Spleen (tissue), 11 donors: ENCODE results near the gene TJP1. TPM values are rescaled to one million over a fixed set of nuclear protein-coding genes. Genes with fewer than 3 reads are reported as not detected.
"Not testable (repeated sequence)": the region's sequence is repeated elsewhere in the genome, so short reads cannot be mapped to it uniquely, and the experiment has no call there.

Source experiments
- DNase-seq: peaks from one replicate; pipeline ENCODE4 v3.0.0-alpha.2; 2020
- H3K27ac ChIP-seq, 8 donors: fragments of 200-600 bp; sonication (generic) in 7 of 8; 1 replicate in 4 of 8; 2 replicates in 4 of 8; pipeline versions ENCODE4 v1.5.0 to v1.8.0; 2016 to 2021; ENCODE audit warnings: inconsistent platforms in 4 of 8, mild to moderate bottlenecking in 4 of 8, moderate library complexity in 1 of 8
- H3K27me3 ChIP-seq, 7 donors: fragments of 200-600 bp; sonication (generic) in 6 of 7; replicated peaks in 1 of 7; 1 replicate in 4 of 7; 2 replicates in 3 of 7; pipeline versions ENCODE4 v1.5.0 to v1.8.0; 2016 to 2021; ENCODE audit warnings: inconsistent platforms in 3 of 7, mild to moderate bottlenecking in 1 of 7
- H3K36me3 ChIP-seq, 6 donors: fragments of 200-600 bp; sonication (generic) in 5 of 6; 1 replicate in 4 of 6; 2 replicates in 2 of 6; pipeline versions ENCODE4 v1.5.0 to v1.8.0; 2016 to 2021; ENCODE audit warnings: inconsistent platforms in 2 of 6
- H3K4me1 ChIP-seq, 6 donors: fragments of 200-600 bp; sonication (generic) in 5 of 6; 1 replicate in 3 of 6; 2 replicates in 3 of 6; pipeline versions ENCODE4 v1.5.0 to v1.8.0; 2016 to 2021; ENCODE audit warnings: inconsistent platforms in 3 of 6
- H3K4me3 ChIP-seq, 8 donors: fragments of 200-600 bp; sonication (generic) in 7 of 8; 1 replicate in 4 of 8; 2 replicates in 4 of 8; pipeline versions ENCODE4 v1.5.0 to v1.8.0; 2016 to 2021; ENCODE audit warnings: inconsistent platforms in 4 of 8, mild to moderate bottlenecking in 4 of 8, moderate library complexity in 2 of 8
- H3K9me3 ChIP-seq, 8 donors: fragments of 200-600 bp; sonication (generic) in 7 of 8; 1 replicate in 4 of 8; 2 replicates in 4 of 8; pipeline versions ENCODE4 v1.5.0 to v1.8.0; 2016 to 2021; ENCODE audit warnings: inconsistent platforms in 4 of 8
- POLR2A ChIP-seq, 3 donors: fragments of 450-650 bp; IDR thresholded peaks; one replicate each; pipeline ENCODE4 v1.5.1; 2017; ENCODE audit warnings: antibody characterized with exemption in 3 of 3, mild to moderate bottlenecking in 1 of 3
- POLR2AphosphoS5 ChIP-seq, 3 donors: sonication (generic); formaldehyde crosslinking; IDR thresholded peaks; one replicate each; pipeline ENCODE4 v1.5.1; 2017; ENCODE audit warnings: antibody characterized with exemption in 3 of 3
- WGBS, 5 donors: extraction: QIAGEN DNeasy Blood & Tissue Kit in 3 of 5; methylation state at CpG; one replicate each; pipeline versions ENCODE4 v1.1.5 to v1.1.7; 2013 to 2018; 5-methylcytosine and 5-hydroxymethylcytosine counted together
- intact Hi-C: fragments of 100-400 bp; cut with DNase I; formaldehyde crosslinking; loops from one replicate; pipeline ENCODE4 v1.15.0; 2023; ENCODE audit warnings: low total_unique reads
- polyA plus RNA-seq, 3 donors: library from polyadenylated mRNA; stranded (reverse); fragments of 200-250 nt; gene quantifications; one replicate each; pipeline ENCODE4 v1.2.1, GENCODE V29; 2013
- total RNA-seq, 7 donors: library from RNA; depleted of rRNA in 3 of 7; stranded (reverse); fragments of >200 nt in 3 of 7; fragmentation: NEBNext Ultra II Directional in 4 of 7; extraction: Animal tissue kit (Norgen Biotek cat#: 25700) in 4 of 7; gene quantifications; one replicate each; pipeline versions ENCODE4 v1.1.0 to v1.2.1, GENCODE V29; 2016 to 2021
- TF ChIP-seq, protein P1 (sequence below), 11 experiments: fragments of 200-600 bp in 7 of 11; fragments of 450-650 bp in 4 of 11; sonication (generic) in 4 of 11; IDR thresholded peaks in 8 of 11; conservative IDR thresholded peaks in 3 of 11; 1 replicate in 7 of 11; 2 replicates in 4 of 11; pipeline versions ENCODE4 v1.4.0 to v1.8.0; 2016 to 2021; ENCODE audit warnings: antibody characterized with exemption in 11 of 11, inconsistent platforms in 4 of 11, mild to moderate bottlenecking in 1 of 11
- donor health status: healthy with polysubstance abuse.
- donor health status: DM: no; HTN: no; CAD: no; lungs with moderate emphysema.
- donor health status: DM: no; HTN: no; CAD: no.
- donor health status: Bipolar disorder and iron deficiency.
- donor health status: healthy.
- donor health status: DM: no; HTN: no; CAD: no.
- donor health status: DM: yes; HTN: yes; CAD: no.

Gene TJP1
- total and polyA plus RNA-seq, 10 donors: 2.9 to 71.8 (median 49.7) TPM

DNA sequence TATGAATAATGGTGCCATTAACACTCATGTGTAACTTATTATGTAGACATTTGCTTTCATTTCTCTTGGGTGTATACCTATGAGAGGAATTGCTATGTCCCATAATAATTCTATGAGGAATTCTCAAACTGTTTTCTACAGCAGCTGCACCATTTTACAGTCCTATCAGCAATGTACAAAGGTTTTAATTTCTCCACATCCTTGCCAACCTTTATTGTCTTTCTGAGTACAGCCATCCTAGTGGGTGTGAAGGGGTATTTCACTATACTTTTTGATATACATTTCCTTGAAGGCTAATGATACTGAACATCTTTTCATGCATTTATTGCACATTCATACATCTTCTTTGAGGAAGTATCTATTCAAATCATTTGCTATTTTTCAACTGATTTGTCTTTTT, 34.5 kb downstream of the TJP1 start:
- H3K36me3 ChIP-seq: no peaks in the 10 kb centered on the region
- intact Hi-C loops: no loop called here
- H3K9me3 ChIP-seq: no peaks in the 10 kb centered on the region
- no peak for DNase-seq
- H3K4me3 ChIP-seq: no peak overlapping the region
- H3K27ac ChIP-seq: no peak overlapping the region
- no peaks in the 10 kb centered on the region for H3K27me3 ChIP-seq
- TF ChIP-seq POLR2AphosphoS5 (IDR thresholded peaks at IDR 0.05) (no peak), POLR2A (IDR thresholded peaks at IDR 0.05) (no peak)
- TF ChIP-seq, protein P1, sequence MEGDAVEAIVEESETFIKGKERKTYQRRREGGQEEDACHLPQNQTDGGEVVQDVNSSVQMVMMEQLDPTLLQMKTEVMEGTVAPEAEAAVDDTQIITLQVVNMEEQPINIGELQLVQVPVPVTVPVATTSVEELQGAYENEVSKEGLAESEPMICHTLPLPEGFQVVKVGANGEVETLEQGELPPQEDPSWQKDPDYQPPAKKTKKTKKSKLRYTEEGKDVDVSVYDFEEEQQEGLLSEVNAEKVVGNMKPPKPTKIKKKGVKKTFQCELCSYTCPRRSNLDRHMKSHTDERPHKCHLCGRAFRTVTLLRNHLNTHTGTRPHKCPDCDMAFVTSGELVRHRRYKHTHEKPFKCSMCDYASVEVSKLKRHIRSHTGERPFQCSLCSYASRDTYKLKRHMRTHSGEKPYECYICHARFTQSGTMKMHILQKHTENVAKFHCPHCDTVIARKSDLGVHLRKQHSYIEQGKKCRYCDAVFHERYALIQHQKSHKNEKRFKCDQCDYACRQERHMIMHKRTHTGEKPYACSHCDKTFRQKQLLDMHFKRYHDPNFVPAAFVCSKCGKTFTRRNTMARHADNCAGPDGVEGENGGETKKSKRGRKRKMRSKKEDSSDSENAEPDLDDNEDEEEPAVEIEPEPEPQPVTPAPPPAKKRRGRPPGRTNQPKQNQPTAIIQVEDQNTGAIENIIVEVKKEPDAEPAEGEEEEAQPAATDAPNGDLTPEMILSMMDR (IDR thresholded peaks at IDR 0.05 in 8 of 11, conservative IDR thresholded peaks at IDR 0.05 in 3 of 11): no peak
- H3K4me1 ChIP-seq: no peaks in the 10 kb centered on the region

DNA sequence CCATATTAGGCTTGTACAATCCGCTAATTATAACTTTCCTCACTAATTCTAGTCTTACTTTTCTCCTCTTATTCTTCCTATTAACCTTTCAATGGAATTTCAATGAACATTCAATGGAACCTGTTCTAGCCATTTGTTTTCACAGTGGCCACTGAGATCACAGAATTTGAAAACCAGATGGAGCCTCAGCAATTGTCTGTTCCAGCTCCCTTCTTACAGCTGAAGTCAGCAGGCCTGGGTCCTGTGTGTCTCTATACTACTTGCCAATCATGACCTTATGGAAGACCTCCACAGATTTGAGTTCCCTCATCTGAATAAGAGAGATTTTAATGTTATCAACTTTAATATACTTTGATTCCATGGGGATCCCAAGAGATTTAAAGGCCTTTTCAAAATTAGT, 36.6 kb downstream of the TJP1 start:
- intact Hi-C loops: no loop called here
- Histone ChIP-seq H3K27me3 (no peaks in the 10 kb centered on the region), H3K27ac (no peak overlapping the region), H3K36me3 (no peaks in the 10 kb centered on the region), H3K4me1 (no peaks in the 10 kb centered on the region), H3K9me3 (peaks cover 0 to 3% (median 0%) of the 10 kb centered on the region in 8 donors), H3K4me3 (no peak overlapping the region)
- no peak for TF ChIP-seq POLR2A (IDR thresholded peaks at IDR 0.05)
- TF ChIP-seq, protein P1 (IDR thresholded peaks at IDR 0.05 in 8 of 11, conservative IDR thresholded peaks at IDR 0.05 in 3 of 11): no peak
- no peak for TF ChIP-seq POLR2AphosphoS5 (IDR thresholded peaks at IDR 0.05)
- DNase-seq: no peak
- whole genome bisulfite sequencing, 5 donors: 78 to 87% (median 85%) methylated on average over 1 of the region's 1 CpG

DNA sequence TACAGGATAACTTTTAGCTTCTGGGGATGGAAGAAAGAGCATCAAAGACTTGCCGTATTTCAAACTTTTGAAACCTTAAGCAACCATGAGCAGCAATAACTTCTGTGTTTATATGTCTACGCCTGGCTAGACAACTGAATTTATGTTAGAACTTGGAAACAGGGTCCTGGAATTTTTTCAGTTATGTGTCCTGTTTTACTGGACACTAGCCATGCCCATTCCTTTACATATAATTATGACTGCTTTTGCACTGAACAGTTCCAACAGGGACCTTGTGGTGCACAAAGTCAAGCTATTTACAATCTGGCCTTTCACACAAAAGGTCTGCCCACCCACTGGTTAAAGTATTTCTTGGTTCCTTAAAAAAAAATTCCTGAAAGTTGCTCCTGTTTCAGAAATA, 37.1 kb downstream of the TJP1 start:
- Histone ChIP-seq H3K4me3 (no peak overlapping the region), H3K4me1 (no peaks in the 10 kb centered on the region), H3K36me3 (no peaks in the 10 kb centered on the region), H3K27me3 (no peaks in the 10 kb centered on the region), H3K27ac (no peak overlapping the region), H3K9me3 (peaks cover 0 to 3% (median 0%) of the 10 kb centered on the region in 8 donors)
- intact Hi-C loops: no loop called here
- DNase-seq: no peak
- TF ChIP-seq POLR2AphosphoS5 (IDR thresholded peaks at IDR 0.05) (no peak), POLR2A (IDR thresholded peaks at IDR 0.05) (no peak)
- TF ChIP-seq, protein P1 (IDR thresholded peaks at IDR 0.05 in 8 of 11, conservative IDR thresholded peaks at IDR 0.05 in 3 of 11): no peak
- 81 to 97% (median 89%) methylated on average over 2 of the region's 2 CpGs for WGBS, 5 donors

DNA sequence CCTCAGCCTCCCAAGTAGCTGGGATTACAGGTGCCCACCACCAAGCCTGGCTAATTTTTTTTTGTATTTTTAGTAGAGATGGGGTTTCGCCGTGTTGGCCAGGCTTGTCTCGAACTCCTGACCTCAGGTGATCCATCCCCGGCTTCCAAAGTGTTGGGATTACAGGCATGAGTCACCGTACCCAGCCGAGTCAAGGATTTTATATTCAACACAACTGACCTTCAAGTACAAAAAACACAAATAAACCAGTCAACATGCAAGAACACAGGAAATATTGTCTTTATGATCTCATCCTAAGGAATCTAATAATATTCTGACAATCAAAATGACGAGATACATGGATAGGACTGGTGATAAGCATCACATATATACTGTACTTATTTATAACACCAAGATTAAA, 37.9 kb downstream of the TJP1 start:
- H3K9me3 ChIP-seq: peaks cover 0 to 3% (median 0%) of the 10 kb centered on the region in 8 donors
- no peak overlapping the region for H3K4me3 ChIP-seq
- intact Hi-C loops: no loop called here
- 65 to 87% (median 79%) methylated on average over 7 of the region's 7 CpGs for WGBS, 5 donors
- H3K27ac ChIP-seq: no peak overlapping the region
- TF ChIP-seq POLR2A (IDR thresholded peaks at IDR 0.05) (no peak), POLR2AphosphoS5 (IDR thresholded peaks at IDR 0.05) (no peak)
- TF ChIP-seq, protein P1 (IDR thresholded peaks at IDR 0.05 in 8 of 11, conservative IDR thresholded peaks at IDR 0.05 in 3 of 11): no peak
- H3K4me1 ChIP-seq: no peaks in the 10 kb centered on the region
- H3K27me3 ChIP-seq: no peaks in the 10 kb centered on the region
- no peaks in the 10 kb centered on the region for H3K36me3 ChIP-seq
- no peak for DNase-seq

DNA sequence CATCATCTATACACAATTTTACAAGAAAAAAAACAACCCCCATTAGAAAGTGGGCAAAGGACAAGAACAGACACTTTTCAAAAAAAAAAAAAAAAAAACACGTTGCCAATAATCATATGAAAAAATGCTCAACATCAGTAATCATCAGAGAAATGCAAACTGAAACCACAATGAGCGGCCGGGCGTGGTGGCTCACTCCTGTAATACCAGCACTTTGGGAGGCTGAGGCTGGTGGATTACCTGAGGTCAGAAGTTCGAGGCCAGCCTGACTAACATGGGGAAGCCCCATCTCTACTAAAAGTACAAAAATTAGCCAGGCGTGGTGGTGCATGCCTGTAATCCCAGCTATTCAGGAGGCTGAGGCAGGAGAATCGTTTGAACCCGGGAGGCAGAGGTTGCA, 39.5 kb downstream of the TJP1 start:
- H3K36me3 ChIP-seq, H3K4me1 ChIP-seq, DNase-seq, H3K27ac ChIP-seq, intact Hi-C loops, H3K4me3 ChIP-seq, H3K27me3 ChIP-seq, H3K9me3 ChIP-seq: not testable (repeated sequence)
- WGBS, 5 donors: 72 to 87% (median 77%) methylated on average over 8 of the region's 8 CpGs
